Loucy (cell line): ENCODE measurements around the gene PCDHA12.
"Not testable (repeated sequence)": the region's sequence is repeated elsewhere in the genome, so short reads cannot be mapped to it uniquely, and the experiment has no call there.

Source experiments
- H2AFZ ChIP-seq: fragments of 200-600 bp; sonication (generic); 2 replicates; pipeline ENCODE4 v1.6.0; 2016; ENCODE audit warnings: antibody characterized with exemption, mild to moderate bottlenecking, low read length, moderate library complexity
- H3F3A ChIP-seq: fragments of 200-600 bp; 2 replicates; pipeline ENCODE4 v1.6.0; 2016; ENCODE audit warnings: antibody characterized with exemption, low read depth, mild to moderate bottlenecking
- H3K27me3 ChIP-seq: fragments of 200-600 bp; sonication (generic); 2 replicates; pipeline ENCODE4 v1.6.1; 2014; ENCODE audit warnings: low read length, mild to moderate bottlenecking; ENCODE audit not compliant: insufficient read depth, poor library complexity, severe bottlenecking
- H3K36me3 ChIP-seq: fragments of 200-600 bp; sonication (generic); 2 replicates; pipeline ENCODE4 v1.6.1; 2016; ENCODE audit warnings: low read length; ENCODE audit not compliant: insufficient read depth
- H3K4me1 ChIP-seq: fragments of 200-600 bp; sonication (generic); 2 replicates; pipeline ENCODE4 v1.5.1; 2014; ENCODE audit warnings: low read length, mild to moderate bottlenecking; ENCODE audit not compliant: insufficient read depth, poor library complexity, severe bottlenecking
- H3K4me2 ChIP-seq: fragments of 200-600 bp; sonication (generic); 2 replicates; pipeline ENCODE4 v1.6.0; 2014; ENCODE audit warnings: antibody characterized with exemption, low read length, low read depth, mild to moderate bottlenecking; ENCODE audit not compliant: poor library complexity, severe bottlenecking
- H3K4me3 ChIP-seq: fragments of 200-600 bp; sonication (generic); 2 replicates; pipeline ENCODE4 v1.5.1; 2014; ENCODE audit warnings: low read length, mild to moderate bottlenecking, mixed read lengths; ENCODE audit not compliant: poor library complexity, severe bottlenecking
- H3K79me2 ChIP-seq: fragments of 200-600 bp; sonication (generic); 2 replicates; pipeline ENCODE4 v1.6.1; 2014; ENCODE audit warnings: low read length; ENCODE audit not compliant: insufficient read depth
- H3K9ac ChIP-seq: fragments of 200-600 bp; sonication (generic); 2 replicates; pipeline ENCODE4 v1.6.0; 2014; ENCODE audit warnings: mild to moderate bottlenecking, low read depth, low read length, moderate library complexity; ENCODE audit not compliant: poor library complexity, severe bottlenecking
- H3K9me2 ChIP-seq: fragments of 200-600 bp; sonication (generic); replicated peaks from 2 replicates; pipeline ENCODE4 v1.6.1; 2016; ENCODE audit warnings: low read depth, low read length, mixed read lengths
- H3K9me3 ChIP-seq: fragments of 200-600 bp; sonication (generic); 2 replicates; pipeline ENCODE4 v1.6.1; 2014; ENCODE audit warnings: mild to moderate bottlenecking, antibody characterized with exemption, low read length, low read depth; ENCODE audit not compliant: insufficient read depth
- H4K20me1 ChIP-seq: fragments of 200-600 bp; sonication (generic); 2 replicates; pipeline ENCODE4 v1.6.0; 2014; ENCODE audit warnings: antibody characterized with exemption, low read length, mild to moderate bottlenecking; ENCODE audit not compliant: insufficient read depth, poor library complexity, severe bottlenecking
- EZH2phosphoT487 ChIP-seq: fragments of 200-600 bp; IDR thresholded peaks from 2 replicates; pipeline ENCODE4 v1.6.1; 2018; ENCODE audit warnings: antibody characterized with exemption, mild to moderate bottlenecking, moderate library complexity, borderline replicate concordance
- TF ChIP-seq, protein P1 (sequence below): fragments of 200-600 bp; sonication (generic); conservative IDR thresholded peaks from 2 replicates; pipeline ENCODE4 v1.5.1; 2014; ENCODE audit warnings: mild to moderate bottlenecking, antibody characterized with exemption, low read length

PCDHA12 gene

DNA sequence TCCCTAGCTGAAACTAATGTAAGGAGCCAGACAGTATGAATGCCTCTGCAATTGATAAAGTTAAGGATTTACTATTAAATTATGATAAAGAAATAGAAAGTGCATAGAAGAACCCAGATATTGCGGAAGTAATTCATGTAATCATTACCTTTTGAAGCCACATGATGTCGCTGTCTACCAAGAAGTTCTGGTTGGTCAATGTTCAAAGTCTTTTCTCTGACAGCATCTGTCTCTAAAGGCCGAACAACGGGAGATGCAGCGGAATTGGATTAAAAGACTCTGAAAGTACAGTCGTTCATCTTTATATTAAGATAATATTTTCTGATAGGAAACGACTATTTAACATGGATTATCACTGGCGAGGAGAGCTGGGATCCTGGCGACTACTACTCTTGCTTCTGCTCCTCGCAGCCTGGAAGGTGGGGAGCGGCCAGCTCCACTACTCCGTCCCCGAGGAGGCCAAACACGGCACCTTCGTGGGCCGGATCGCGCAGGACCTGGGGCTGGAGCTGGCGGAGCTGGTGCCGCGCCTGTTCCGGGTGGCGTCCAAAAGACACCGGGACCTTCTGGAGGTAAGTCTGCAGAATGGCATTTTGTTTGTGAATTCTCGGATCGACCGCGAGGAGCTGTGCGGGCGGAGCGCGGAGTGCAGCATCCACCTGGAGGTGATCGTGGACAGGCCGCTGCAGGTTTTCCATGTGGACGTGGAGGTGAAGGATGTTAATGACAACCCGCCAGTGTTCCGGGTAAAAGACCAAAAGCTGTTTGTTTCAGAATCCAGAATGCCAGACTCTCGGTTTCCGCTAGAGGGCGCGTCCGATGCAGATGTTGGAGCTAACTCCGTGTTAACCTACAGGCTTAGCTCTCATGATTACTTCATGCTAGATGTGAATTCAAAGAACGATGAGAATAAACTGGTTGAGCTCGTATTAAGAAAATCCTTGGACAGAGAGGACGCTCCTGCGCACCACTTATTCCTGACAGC, 33.8 kb upstream of the PCDHA12 start, which contains the start of gene PCDHA8:
Gene PCDHA8, plus strand, starts transcription at position 210 of the 985 bp plus-strand sequence. Its CDS starts 135 bp downstream, at position 345.
- no peaks in the 10 kb centered on the region for H3K9me3 ChIP-seq
- H3K9ac ChIP-seq, result no peak within 1 kb of the TSS
- no peak within 1 kb of the TSS for H3K4me2 ChIP-seq
- H3K9me2 ChIP-seq, result no peaks in the 10 kb centered on the region
- no peaks in the 10 kb centered on the region for H3K36me3 ChIP-seq
- no peaks in the 10 kb centered on the region for H4K20me1 ChIP-seq
- no peaks in the 10 kb centered on the region for H3F3A ChIP-seq
- TF ChIP-seq EZH2phosphoT487, result no peak
- TF ChIP-seq, protein P1, sequence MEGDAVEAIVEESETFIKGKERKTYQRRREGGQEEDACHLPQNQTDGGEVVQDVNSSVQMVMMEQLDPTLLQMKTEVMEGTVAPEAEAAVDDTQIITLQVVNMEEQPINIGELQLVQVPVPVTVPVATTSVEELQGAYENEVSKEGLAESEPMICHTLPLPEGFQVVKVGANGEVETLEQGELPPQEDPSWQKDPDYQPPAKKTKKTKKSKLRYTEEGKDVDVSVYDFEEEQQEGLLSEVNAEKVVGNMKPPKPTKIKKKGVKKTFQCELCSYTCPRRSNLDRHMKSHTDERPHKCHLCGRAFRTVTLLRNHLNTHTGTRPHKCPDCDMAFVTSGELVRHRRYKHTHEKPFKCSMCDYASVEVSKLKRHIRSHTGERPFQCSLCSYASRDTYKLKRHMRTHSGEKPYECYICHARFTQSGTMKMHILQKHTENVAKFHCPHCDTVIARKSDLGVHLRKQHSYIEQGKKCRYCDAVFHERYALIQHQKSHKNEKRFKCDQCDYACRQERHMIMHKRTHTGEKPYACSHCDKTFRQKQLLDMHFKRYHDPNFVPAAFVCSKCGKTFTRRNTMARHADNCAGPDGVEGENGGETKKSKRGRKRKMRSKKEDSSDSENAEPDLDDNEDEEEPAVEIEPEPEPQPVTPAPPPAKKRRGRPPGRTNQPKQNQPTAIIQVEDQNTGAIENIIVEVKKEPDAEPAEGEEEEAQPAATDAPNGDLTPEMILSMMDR, result peak; percentile 60
- H3K27me3 ChIP-seq, result no peaks in the 10 kb centered on the region
- no peaks in the 10 kb centered on the region for H3K79me2 ChIP-seq
- H3K4me3 ChIP-seq, result no peak within 1 kb of the TSS
- H2AFZ ChIP-seq, result no peak within 1 kb of the TSS
- no peaks in the 10 kb centered on the region for H3K4me1 ChIP-seq

DNA sequence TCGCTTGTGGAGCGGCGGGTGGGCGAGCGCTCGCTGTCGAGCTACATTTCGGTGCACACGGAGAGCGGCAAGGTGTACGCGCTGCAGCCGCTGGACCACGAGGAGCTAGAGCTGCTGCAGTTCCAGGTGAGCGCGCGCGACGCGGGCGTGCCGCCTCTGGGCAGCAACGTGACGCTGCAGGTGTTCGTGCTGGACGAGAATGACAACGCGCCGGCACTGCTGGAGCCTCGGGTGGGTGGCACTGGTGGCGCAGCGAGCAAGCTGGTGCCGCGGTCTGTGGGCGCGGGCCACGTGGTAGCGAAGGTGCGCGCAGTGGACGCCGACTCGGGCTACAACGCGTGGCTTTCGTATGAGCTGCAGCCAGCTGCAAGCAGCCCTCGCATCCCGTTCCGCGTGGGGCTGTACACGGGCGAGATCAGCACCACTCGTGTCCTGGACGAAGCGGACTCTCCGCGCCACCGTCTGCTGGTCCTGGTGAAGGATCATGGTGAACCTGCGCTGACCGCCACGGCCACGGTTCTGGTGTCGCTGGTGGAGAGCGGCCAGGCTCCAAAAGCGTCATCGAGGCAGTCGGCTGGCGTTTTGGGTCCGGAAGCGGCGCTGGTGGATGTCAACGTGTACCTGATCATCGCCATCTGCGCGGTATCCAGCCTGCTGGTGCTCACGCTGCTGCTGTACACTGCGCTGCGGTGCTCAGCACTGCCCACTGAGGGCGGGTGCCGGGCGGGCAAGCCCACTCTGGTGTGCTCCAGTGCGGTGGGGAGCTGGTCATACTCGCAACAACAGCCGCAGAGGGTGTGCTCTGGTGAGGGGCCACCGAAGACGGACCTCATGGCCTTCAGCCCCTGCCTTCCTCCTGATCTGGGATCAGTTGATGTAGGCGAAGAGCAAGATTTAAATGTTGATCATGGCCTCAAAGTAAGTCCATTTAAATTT, 32.0 kb upstream of the PCDHA12 start:
- H2AFZ ChIP-seq, result no peak overlapping the region
- no peaks in the 10 kb centered on the region for H4K20me1 ChIP-seq
- no peak overlapping the region for H3K9ac ChIP-seq
- H3K9me3 ChIP-seq, result no peaks in the 10 kb centered on the region
- H3K4me2 ChIP-seq, result no peak overlapping the region
- H3K36me3 ChIP-seq, result no peaks in the 10 kb centered on the region
- H3K4me1 ChIP-seq, result no peaks in the 10 kb centered on the region
- TF ChIP-seq EZH2phosphoT487, result no peak
- TF ChIP-seq, protein P1, result no peak
- no peaks in the 10 kb centered on the region for H3F3A ChIP-seq
- no peak overlapping the region for H3K4me3 ChIP-seq
- no peaks in the 10 kb centered on the region for H3K9me2 ChIP-seq
- H3K27me3 ChIP-seq, result no peaks in the 10 kb centered on the region
- no peaks in the 10 kb centered on the region for H3K79me2 ChIP-seq

DNA sequence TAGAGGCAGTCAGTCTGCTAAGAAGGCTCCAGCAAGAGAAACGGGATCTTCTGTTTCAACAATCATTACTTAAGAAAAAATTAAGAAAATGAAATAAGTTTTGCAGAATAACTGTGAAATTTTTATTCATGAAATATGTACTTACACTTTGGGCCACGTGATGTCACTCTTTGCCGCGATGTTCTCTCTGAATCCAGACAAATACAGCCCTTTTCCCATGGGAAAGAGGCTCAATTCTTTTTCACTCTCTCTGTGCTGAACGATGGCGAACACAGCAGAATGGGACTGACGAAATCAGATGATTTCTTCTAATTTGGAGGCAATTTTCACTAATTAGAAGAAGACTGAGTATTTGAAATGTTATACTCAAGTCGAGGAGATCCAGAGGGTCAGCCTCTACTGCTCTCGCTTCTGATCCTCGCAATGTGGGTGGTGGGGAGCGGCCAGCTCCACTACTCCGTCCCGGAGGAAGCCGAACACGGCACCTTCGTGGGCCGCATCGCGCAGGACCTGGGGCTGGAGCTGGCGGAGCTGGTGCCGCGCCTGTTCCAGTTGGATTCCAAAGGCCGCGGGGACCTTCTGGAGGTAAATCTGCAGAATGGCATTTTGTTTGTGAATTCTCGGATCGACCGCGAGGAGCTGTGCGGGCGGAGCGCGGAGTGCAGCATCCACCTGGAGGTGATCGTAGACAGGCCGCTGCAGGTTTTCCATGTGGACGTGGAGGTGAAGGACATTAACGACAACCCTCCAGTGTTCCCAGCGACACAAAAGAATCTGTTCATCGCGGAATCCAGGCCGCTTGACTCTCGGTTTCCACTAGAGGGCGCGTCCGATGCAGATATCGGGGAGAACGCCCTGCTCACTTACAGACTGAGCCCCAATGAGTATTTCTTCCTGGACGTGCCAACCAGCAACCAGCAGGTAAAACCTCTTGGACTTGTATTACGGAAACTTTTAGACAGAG, 26.7 kb upstream of the PCDHA12 start, which contains the start of gene PCDHA9:
Gene PCDHA9, plus strand, starts transcription at position 244 of the 964 bp plus-strand sequence. Its CDS starts 114 bp downstream, at position 358.
- not testable (repeated sequence) for H3K4me2 ChIP-seq, H3K27me3 ChIP-seq, H3F3A ChIP-seq, H3K9me3 ChIP-seq, H3K79me2 ChIP-seq, H3K9me2 ChIP-seq, H3K4me1 ChIP-seq, H3K36me3 ChIP-seq, H2AFZ ChIP-seq, H3K9ac ChIP-seq, H4K20me1 ChIP-seq, H3K4me3 ChIP-seq

DNA sequence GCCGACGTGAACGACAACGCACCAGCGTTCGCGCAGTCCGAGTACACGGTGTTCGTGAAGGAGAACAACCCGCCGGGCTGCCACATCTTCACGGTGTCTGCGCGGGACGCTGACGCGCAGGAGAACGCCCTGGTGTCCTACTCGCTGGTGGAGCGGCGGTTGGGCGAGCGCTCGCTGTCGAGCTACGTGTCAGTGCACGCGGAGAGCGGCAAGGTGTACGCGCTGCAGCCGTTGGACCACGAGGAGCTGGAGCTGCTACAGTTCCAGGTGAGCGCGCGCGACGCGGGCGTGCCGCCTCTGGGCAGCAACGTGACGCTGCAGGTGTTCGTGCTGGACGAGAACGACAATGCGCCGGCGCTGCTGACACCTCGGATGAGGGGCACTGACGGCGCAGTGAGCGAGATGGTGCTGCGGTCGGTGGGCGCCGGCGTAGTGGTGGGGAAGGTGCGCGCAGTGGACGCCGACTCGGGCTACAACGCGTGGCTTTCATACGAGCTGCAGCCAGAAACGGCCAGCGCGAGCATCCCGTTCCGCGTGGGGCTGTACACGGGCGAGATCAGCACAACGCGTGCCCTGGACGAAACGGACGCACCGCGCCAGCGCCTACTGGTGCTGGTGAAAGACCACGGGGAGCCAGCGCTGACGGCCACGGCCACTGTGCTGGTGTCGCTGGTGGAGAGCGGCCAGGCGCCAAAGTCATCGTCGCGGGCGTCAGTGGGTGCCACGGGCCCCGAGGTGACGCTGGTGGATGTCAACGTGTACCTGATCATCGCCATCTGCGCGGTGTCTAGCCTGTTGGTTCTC, 25.1 kb upstream of the PCDHA12 start:
- H4K20me1 ChIP-seq, H3F3A ChIP-seq, H3K9me2 ChIP-seq, H2AFZ ChIP-seq, H3K4me2 ChIP-seq, H3K9ac ChIP-seq, H3K9me3 ChIP-seq, H3K27me3 ChIP-seq, H3K36me3 ChIP-seq, H3K4me3 ChIP-seq, H3K4me1 ChIP-seq, H3K79me2 ChIP-seq: not testable (repeated sequence)
